Loucy (cell line): ENCODE measurements around the gene CAMK2A.

Source experiments
- H2AFZ ChIP-seq: fragments of 200-600 bp; sonication (generic); 2 replicates; pipeline ENCODE4 v1.6.0; 2016; ENCODE audit warnings: antibody characterized with exemption, mild to moderate bottlenecking, low read length, moderate library complexity
- H3F3A ChIP-seq: fragments of 200-600 bp; 2 replicates; pipeline ENCODE4 v1.6.0; 2016; ENCODE audit warnings: antibody characterized with exemption, low read depth, mild to moderate bottlenecking
- H3K27me3 ChIP-seq: fragments of 200-600 bp; sonication (generic); 2 replicates; pipeline ENCODE4 v1.6.1; 2014; ENCODE audit warnings: low read length, mild to moderate bottlenecking; ENCODE audit not compliant: insufficient read depth, poor library complexity, severe bottlenecking
- H3K36me3 ChIP-seq: fragments of 200-600 bp; sonication (generic); 2 replicates; pipeline ENCODE4 v1.6.1; 2016; ENCODE audit warnings: low read length; ENCODE audit not compliant: insufficient read depth
- H3K4me1 ChIP-seq: fragments of 200-600 bp; sonication (generic); 2 replicates; pipeline ENCODE4 v1.5.1; 2014; ENCODE audit warnings: low read length, mild to moderate bottlenecking; ENCODE audit not compliant: insufficient read depth, poor library complexity, severe bottlenecking
- H3K4me2 ChIP-seq: fragments of 200-600 bp; sonication (generic); 2 replicates; pipeline ENCODE4 v1.6.0; 2014; ENCODE audit warnings: antibody characterized with exemption, low read length, low read depth, mild to moderate bottlenecking; ENCODE audit not compliant: poor library complexity, severe bottlenecking
- H3K4me3 ChIP-seq: fragments of 200-600 bp; sonication (generic); 2 replicates; pipeline ENCODE4 v1.5.1; 2014; ENCODE audit warnings: low read length, mild to moderate bottlenecking, mixed read lengths; ENCODE audit not compliant: poor library complexity, severe bottlenecking
- H3K79me2 ChIP-seq: fragments of 200-600 bp; sonication (generic); 2 replicates; pipeline ENCODE4 v1.6.1; 2014; ENCODE audit warnings: low read length; ENCODE audit not compliant: insufficient read depth
- H3K9ac ChIP-seq: fragments of 200-600 bp; sonication (generic); 2 replicates; pipeline ENCODE4 v1.6.0; 2014; ENCODE audit warnings: mild to moderate bottlenecking, low read depth, low read length, moderate library complexity; ENCODE audit not compliant: poor library complexity, severe bottlenecking
- H3K9me2 ChIP-seq: fragments of 200-600 bp; sonication (generic); replicated peaks from 2 replicates; pipeline ENCODE4 v1.6.1; 2016; ENCODE audit warnings: low read depth, low read length, mixed read lengths
- H3K9me3 ChIP-seq: fragments of 200-600 bp; sonication (generic); 2 replicates; pipeline ENCODE4 v1.6.1; 2014; ENCODE audit warnings: mild to moderate bottlenecking, antibody characterized with exemption, low read length, low read depth; ENCODE audit not compliant: insufficient read depth
- H4K20me1 ChIP-seq: fragments of 200-600 bp; sonication (generic); 2 replicates; pipeline ENCODE4 v1.6.0; 2014; ENCODE audit warnings: antibody characterized with exemption, low read length, mild to moderate bottlenecking; ENCODE audit not compliant: insufficient read depth, poor library complexity, severe bottlenecking
- EZH2phosphoT487 ChIP-seq: fragments of 200-600 bp; IDR thresholded peaks from 2 replicates; pipeline ENCODE4 v1.6.1; 2018; ENCODE audit warnings: antibody characterized with exemption, mild to moderate bottlenecking, moderate library complexity, borderline replicate concordance
- TF ChIP-seq, protein P1 (sequence below): fragments of 200-600 bp; sonication (generic); conservative IDR thresholded peaks from 2 replicates; pipeline ENCODE4 v1.5.1; 2014; ENCODE audit warnings: mild to moderate bottlenecking, antibody characterized with exemption, low read length

The CAMK2A gene

DNA sequence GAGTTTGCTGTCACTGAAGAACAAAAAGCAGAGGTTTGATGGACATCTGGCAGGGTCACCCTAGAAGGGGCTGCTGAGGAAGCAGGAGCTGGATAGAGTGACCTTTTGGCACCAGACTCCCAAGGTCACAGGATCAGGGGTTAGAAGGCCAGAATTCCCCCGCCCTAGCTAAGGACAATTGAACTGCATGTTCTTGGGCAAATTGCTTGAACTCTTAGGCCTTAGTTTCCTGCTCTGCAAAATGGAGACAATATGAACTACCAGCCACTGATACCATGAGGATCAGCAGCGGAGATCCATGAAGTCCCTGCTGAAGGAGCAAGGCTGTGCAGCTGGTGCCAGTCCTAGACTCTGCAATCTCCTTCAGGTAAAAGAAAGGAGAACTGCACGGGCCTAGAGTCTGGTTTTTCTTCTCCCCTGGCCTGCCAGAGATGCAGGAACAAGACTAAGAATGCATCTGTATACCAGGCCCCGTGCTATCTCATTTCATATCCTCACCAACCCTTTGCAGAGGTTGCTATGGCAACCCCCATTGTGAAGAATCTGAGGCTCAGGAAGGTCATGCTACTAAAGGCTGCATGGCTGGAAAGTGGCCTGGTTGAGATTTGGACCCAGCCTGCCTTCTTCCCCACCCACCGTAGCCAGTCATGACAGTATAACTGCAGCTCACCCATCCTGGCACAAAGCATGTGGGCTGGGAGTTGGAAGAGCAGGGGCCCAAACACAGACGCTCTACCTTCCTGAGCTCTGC, 33.7 kb downstream of the CAMK2A start:
- no peak overlapping the region for H3K4me2 ChIP-seq
- H3K9me2 ChIP-seq: no peaks in the 10 kb centered on the region
- no peaks in the 10 kb centered on the region for H3F3A ChIP-seq
- no peaks in the 10 kb centered on the region for H3K27me3 ChIP-seq
- H3K4me3 ChIP-seq: no peak overlapping the region
- no peak overlapping the region for H2AFZ ChIP-seq
- TF ChIP-seq EZH2phosphoT487: no peak
- TF ChIP-seq, protein P1, sequence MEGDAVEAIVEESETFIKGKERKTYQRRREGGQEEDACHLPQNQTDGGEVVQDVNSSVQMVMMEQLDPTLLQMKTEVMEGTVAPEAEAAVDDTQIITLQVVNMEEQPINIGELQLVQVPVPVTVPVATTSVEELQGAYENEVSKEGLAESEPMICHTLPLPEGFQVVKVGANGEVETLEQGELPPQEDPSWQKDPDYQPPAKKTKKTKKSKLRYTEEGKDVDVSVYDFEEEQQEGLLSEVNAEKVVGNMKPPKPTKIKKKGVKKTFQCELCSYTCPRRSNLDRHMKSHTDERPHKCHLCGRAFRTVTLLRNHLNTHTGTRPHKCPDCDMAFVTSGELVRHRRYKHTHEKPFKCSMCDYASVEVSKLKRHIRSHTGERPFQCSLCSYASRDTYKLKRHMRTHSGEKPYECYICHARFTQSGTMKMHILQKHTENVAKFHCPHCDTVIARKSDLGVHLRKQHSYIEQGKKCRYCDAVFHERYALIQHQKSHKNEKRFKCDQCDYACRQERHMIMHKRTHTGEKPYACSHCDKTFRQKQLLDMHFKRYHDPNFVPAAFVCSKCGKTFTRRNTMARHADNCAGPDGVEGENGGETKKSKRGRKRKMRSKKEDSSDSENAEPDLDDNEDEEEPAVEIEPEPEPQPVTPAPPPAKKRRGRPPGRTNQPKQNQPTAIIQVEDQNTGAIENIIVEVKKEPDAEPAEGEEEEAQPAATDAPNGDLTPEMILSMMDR: no peak
- no peaks in the 10 kb centered on the region for H3K9me3 ChIP-seq
- H3K36me3 ChIP-seq: no peaks in the 10 kb centered on the region
- no peaks in the 10 kb centered on the region for H4K20me1 ChIP-seq
- no peaks in the 10 kb centered on the region for H3K79me2 ChIP-seq
- H3K4me1 ChIP-seq: peaks cover 11% of the 10 kb centered on the region
- no peak overlapping the region for H3K9ac ChIP-seq

DNA sequence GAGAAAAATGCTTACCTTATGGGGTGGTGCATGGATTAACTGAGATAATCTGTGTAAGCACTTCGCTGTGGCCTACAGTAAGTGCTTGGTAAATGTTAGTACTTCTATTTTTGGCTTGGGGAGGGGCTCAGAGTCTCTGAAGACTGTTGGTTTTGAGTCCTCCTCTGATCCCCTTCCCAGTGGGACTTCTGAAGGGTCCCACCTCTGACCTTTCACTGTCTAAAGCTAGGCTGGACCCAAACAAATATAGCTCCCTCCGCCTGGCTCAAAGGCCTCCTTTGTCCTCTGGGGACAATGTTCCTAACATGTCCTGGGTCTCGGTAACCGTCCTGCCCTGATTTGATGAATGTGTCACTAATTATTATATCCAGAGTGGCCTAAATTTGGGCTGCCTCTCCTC, 34.8 kb downstream of the CAMK2A start:
- H3K79me2 ChIP-seq: no peaks in the 10 kb centered on the region
- H3K9me3 ChIP-seq: no peaks in the 10 kb centered on the region
- H4K20me1 ChIP-seq: no peaks in the 10 kb centered on the region
- no peaks in the 10 kb centered on the region for H3F3A ChIP-seq
- no peak overlapping the region for H3K9ac ChIP-seq
- no peaks in the 10 kb centered on the region for H3K27me3 ChIP-seq
- no peaks in the 10 kb centered on the region for H3K36me3 ChIP-seq
- TF ChIP-seq EZH2phosphoT487: no peak
- TF ChIP-seq, protein P1: no peak
- peaks cover 11% of the 10 kb centered on the region for H3K4me1 ChIP-seq
- H2AFZ ChIP-seq: no peak overlapping the region
- no peaks in the 10 kb centered on the region for H3K9me2 ChIP-seq
- no peak overlapping the region for H3K4me2 ChIP-seq
- H3K4me3 ChIP-seq: no peak overlapping the region

- no peak overlapping the region for H3K4me2 ChIP-seq
- no peak overlapping the region for H3K4me3 ChIP-seq
Measured at GRCh38 chr5:150254363-150254762, 35.2 kb downstream of the CAMK2A start.

More at GRCh38 chr5:150254363-150254762, 35.2 kb downstream of the CAMK2A start:
- Histone ChIP-seq H3K9ac (no peak overlapping the region), H4K20me1 (no peaks in the 10 kb centered on the region), H3F3A (no peaks in the 10 kb centered on the region), H3K27me3 (no peaks in the 10 kb centered on the region), H3K9me2 (no peaks in the 10 kb centered on the region), H3K4me1 (peaks cover 11% of the 10 kb centered on the region), H3K79me2 (no peaks in the 10 kb centered on the region), H3K36me3 (no peaks in the 10 kb centered on the region), H3K9me3 (no peaks in the 10 kb centered on the region), H2AFZ (no peak overlapping the region)
- no peak for TF ChIP-seq EZH2phosphoT487
- TF ChIP-seq, protein P1: no peak
